NT2/D1 (cell line): ENCODE data around the gene CAB39.

Experiments used
- YY1 ChIP-seq: IDR thresholded peaks from 2 replicates; pipeline ENCODE4 v1.6.1; 2011; ENCODE audit not compliant: insufficient read length, insufficient read depth
- ZNF274 ChIP-seq: IDR thresholded peaks from 2 replicates; pipeline ENCODE4 v1.6.1; 2011; ENCODE audit warnings: mild to moderate bottlenecking, low read depth, low read length

GRCh38 chr2:230807729-230808128, 95.1 kb downstream of the CAB39 start:
- no peak for TF ChIP-seq YY1
- TF ChIP-seq ZNF274, result no peak
